Non-pigmented ciliary epithelial cell (primary cell): ENCODE measurements around the gene MANSC1.
"Not testable (repeated sequence)": the region's sequence is repeated elsewhere in the genome, so short reads cannot be mapped to it uniquely, and the experiment has no call there.

Experiments used
- DNase-seq: peaks from one replicate; pipeline ENCODE4 v3.0.0-alpha.2; 2010; ENCODE audit warnings: low read depth

Gene MANSC1

DNA sequence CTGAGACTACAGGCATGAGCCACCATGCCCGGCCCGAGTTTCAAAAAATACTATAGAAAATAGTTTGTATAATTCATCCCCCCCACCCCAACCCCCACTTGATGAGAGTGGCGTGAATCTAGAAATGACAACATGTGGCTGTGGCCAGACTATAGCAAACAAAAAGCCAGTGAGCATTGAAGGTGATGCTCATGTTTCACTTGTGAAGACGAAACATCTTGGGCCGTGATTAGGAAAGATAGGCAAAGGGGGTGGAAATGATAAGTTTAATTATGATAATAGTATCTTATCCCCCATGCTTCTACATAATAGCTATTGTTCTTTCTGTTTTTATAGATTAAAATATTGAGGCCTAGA is 15.4 kb upstream of the MANSC1 start:
- DNase-seq, result no peak

DNA sequence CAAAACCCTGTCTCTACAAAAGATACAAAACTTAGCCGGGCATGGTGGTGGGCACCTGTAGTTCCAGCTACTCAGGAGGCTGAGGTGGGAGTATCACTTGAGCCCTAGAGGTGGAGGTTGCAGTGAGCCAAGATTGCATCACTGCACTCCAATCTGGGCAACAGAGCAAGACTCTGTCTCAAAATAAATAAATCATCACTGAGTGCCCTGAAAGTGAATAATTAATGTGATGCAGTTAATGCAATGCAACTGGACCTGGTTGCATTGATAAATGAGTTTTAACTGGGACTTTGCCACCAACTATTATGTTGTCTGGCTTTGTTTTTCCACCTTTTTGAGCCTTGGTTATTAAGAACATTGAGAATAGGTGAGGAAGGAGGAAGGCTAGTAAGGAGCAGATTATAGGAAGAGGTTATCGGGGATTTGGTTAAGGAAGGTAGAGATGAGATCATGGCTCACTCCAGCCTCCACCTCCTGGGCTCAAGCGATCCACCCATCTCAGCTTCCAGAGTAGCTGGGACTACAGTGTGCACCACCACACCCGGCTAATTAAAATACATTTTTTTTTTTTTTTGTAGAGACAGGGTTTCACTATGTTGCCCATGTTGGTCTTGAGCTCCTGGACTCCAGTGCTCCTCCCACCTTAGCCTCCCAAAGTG is 14.9 kb upstream of the MANSC1 start:
- no peak for DNase-seq

DNA sequence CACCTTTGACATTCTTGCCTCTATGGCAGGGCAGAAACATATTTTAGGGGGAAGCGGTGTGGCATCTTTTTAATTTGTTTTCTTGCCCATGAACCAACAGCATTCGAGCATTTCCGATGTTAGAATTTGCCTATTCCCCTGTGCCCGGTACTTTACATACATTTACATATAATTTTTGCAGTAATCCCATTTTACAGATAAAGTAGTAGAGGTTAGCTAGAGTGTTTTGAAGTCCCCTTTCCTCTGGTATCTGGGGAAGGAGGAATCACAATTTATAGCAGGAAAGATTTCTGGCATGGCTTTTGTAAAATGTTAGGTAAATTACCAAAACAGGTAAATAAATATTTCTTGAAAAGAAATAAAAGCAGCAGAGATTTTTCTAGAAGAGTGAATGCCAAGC is 8.5 kb upstream of the MANSC1 start:
- no peak for DNase-seq

DNA sequence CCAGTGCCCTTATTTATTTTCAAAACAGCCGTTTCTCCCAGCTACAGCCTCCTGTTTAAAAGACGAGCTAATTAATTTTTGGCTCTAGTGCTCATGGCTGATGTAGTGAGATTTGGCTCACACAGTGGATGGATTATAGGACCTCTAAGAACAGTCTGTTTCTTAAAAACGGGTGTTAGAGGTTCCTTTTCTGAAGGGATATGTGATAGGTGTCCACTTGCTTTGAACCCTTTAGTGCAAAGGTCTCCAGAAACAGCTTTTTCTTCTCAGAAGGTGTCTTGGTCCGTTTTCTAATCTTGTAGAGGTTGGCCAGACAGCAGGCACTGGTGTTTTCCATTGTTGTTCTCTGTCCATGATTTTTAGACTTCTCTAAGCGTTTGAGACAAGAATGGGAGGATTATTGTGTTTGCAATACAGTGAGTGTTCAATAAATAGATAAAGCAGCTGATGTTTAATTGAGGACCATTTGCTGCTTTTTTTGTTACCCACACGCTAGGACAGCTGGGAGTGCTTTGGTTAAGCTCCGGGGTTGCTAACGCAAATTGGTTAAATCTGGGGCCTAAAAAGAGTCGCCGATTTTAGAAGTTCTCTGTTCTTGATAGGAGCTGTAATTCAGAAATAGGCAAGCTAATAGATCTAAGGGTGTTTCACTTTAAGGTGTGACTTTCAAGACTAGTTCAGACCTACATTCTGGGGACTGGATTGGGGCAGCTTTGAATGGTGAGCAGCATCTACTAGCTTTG is 7.8 kb upstream of the MANSC1 start:
- DNase-seq, result no peak

DNA sequence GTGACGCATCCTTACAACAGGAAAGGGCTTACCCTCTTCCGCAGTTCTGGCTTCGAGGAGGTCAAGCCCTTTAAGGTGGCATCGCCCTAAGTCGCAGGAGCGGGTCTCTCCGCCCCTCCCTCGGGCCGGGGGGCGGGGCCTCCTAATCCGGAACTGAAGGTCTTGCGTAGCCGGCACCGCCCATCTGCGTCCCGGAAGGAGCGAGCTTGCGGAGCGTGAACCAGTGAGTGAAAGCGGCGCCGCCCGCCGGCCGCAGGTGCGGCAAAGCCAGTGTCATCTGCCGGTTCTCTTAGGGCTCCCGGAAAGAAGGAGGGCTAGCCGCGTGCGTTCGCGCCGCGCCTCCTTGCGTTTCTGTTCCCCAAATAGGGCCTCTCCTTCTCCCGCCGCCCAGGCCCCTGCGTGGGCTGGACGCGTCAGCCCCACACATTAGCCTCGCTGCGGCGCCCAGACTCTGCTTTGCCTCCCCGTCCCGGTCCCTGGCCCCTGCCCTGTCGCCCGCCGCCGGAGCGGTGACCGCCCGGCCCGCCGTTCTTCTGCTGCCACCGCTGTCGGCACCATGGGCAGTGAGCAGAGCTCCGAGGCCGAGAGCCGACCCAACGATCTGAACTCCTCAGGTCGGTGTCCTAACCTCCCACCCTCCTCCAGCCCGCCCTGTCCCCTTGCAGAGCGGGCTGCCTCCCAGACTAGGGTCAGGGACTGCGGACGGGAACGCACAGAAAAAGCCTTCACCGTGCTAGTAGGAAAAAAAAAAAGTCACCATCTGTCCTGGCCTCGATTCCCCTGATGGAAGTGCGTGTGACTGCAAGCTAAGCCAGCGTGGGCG is 7.1 kb upstream of the MANSC1 start, which contains the start of gene BORCS5:
Gene BORCS5 (plus strand): TSS at position 183 of the 823 bp plus-strand sequence. CDS start 374 bp downstream, at position 557.
- peak; percentile 52 for DNase-seq

DNA sequence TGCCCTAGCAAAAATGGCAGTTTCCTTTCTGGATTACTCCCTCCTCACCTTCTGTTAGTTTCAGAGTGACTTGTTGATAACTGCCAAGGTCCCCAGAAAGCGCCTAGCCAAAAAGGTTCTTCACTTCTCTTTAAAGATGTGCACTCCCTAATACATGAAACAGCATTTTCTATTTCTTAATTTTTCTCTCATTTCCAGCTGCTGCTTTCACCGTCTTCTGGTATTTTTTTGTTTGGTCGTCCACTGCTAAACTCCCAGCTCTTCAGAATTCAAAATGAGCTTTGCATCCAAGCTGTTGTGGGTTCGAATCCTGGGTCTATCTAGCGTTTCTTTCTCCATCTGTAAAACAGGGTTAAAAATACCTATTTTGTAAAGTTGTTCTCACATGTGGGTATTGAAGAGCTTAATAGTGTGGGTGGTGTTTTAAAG is 6.4 kb upstream of the MANSC1 start:
- DNase-seq, result no peak

DNA sequence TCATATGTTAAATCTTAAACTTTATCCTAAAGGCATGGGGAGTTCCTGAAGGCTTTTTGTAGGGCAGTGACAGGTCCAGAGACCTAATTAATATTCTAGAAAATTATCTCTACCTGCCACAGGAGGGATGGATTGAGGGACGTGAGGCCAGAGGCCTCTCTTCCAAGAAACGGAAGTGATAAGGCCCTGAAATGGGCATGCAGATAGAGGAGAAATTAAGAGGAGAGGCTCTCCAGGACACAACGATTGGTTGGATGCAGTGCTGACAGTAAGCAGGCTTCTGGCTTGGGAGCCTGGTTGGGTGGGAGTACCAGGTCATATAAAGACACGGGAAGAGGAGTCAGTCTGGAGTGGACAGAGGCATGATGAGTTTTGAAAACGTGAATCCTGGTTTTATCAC is 3.8 kb upstream of the MANSC1 start:
- no peak for DNase-seq

DNA sequence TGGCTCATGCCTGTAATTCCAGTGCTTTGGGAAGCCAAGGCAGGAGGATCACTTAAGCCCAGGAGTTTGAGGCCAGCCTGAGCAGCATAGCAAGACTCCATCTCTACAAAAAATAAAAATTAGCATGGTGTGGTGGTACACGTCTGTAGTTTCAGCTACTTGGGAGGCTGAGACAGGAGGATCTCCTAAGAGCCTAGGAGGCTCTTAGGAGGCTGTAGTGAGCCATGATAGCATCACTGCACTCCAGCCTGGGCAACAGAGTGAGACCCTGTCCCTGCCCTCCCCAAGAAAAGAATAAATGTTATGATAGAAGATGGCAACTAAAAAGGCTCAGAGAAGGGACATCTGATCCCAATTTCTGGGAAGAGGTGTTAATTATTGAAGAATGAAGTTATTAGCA is 3.2 kb upstream of the MANSC1 start:
- DNase-seq, result no peak

DNA sequence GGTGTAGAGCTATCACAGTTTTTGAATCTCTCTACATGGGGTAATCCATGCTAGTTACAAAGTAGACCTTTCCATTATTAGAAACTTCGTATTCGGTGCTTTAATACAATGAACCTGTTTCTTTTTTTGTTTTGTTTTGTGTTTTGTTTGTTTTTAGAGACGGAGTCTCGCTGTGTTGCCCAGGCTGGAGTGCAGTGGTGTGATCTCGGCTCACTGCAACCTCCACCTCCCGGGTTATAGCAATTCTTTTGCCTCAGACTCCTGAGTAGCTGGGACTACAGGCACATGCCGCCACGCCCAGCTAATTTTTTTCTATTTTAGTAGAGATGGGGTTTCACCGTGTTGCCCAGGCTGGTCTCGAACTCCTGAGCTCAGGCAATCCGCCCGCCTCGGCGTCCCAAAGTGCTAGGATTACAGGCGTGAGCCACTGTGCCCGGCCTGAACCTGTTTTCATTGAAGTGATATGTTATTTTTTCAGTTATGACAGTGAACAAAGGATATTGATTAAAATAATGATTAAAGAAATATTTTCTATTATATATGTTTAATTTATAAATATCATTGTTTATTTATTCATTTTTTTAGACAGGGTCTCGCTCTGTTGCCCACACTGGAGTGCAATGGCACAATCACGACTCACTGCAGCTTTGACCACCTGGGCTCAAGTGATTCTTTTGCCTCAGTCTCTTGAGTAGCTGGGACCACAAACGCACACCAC is 1.6 kb upstream of the MANSC1 start:
- DNase-seq, result not testable (repeated sequence)

DNA sequence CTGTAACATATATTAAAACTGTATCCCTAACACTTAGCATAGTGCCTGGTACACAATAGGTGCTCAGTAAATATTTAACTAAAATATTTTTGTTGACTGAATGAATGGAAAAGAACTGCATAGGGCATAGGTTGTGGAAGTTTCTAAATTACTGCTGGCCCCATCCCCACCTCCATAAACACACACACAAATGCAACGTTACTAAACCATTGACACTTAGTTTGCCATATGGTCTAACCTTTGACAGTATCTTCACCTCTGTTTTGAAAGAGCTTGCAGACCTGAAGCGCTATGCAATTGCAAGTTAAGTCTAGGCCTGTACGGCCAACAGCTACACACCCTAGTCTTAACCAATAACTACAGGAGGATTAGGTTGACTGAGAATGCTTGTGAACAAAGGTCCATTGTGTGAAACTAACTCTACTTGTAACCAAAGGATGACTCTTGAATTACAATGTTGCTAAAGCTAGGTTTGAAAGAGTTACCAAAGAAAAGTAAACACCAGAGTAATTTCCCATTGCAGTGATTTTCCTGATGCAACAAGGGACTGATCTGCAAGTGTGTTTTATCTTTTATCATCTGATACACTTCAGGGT is 924 bp upstream of the MANSC1 start:
- DNase-seq, result no peak

DNA sequence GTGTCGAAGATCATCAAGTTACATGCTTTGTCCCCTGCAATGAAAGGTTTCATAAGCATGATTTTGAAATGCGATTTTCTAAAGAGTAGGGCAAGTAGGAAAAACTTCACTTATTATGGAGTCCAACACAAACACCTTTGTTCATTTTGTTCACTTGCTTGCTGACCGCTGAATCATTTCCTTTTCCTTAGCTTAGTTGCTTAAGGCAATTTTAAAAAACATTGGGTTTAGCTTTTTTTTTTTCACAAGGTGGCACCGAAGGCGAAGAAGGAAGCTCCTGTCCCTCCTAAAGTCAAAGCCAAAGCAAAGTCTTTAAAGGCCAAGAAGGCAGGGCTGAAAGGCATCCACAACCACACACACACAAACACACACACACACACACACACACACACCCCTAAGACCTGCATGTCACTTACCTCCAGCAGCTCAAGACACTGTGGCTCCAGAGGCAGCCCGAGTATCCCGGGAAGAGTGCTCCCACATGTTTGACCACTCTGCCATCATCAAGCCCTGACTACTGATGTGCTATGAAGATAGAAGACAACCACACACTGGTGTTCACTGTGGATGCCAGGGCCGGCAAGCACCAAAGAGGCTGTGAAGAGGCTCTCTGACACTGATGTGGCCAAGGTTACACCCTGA is 11.4 kb downstream of the MANSC1 start:
- no peak for DNase-seq

DNA sequence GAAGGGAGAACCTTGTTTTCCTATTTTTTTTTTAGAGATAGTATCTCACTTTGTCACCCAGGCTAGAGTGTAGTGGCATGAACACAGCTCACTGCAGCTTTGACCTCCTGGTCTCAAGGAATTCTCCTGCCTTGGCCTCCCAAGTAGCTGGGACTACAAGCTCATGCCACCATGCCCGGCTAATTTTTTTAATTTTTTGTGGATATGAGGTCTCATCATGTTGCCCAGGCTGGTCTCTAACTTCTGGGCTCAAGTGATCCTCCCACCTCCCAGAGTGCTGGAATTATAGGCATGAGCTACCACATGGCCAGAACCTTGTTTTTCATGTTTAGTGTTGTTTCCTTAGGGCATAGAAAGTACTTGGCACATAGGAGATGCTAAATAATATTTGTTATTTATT is 13.5 kb downstream of the MANSC1 start:
- DNase-seq, result no peak

DNA sequence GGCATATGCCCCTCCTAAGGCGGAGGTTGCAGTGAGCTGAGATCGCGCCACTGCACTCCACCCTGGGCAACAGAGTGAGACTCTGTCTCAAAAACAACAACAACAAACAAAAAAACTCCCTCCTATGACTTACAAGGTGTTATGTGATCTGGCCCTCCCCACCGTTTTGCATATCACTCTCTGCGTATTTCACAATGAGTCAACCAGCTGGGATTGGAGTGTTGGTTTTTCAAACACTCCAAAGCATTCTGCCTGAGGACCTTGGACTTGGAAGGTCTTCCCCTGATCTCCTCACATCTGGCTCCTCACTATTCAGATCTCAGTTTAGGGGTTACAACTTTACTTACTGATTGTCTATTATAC is 14.0 kb downstream of the MANSC1 start:
- no peak for DNase-seq

DNA sequence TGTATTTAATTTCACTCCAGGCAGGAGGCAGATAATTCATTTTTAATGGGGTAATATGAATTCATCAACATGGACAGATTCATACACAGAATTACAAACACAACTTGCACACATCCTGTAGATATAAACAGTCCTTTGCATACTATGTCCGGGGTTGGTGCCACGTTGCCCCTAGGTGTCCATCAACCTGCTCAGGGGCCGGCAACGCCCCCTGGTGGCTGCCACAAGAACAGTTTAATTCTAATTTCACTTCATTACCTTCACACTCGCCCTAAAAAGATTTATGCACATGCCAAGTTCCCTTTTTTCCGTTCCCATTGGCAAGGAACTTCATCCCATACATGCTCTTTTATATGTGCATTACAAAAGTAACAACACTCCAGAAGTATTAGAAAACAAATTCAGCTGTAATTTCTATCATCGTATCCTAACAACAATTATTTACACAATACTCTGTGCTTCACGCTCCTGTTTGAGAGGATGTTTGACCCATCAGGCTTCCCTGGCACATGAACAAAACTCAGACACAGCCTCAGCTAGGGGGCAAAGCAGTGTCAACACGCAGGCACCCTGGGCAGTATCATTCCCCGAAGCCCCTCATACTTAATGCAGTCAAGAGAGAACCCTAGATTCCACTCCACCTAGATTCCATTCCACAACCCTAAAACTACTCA is 15.5 kb downstream of the MANSC1 start:
- DNase-seq, result no peak

DNA sequence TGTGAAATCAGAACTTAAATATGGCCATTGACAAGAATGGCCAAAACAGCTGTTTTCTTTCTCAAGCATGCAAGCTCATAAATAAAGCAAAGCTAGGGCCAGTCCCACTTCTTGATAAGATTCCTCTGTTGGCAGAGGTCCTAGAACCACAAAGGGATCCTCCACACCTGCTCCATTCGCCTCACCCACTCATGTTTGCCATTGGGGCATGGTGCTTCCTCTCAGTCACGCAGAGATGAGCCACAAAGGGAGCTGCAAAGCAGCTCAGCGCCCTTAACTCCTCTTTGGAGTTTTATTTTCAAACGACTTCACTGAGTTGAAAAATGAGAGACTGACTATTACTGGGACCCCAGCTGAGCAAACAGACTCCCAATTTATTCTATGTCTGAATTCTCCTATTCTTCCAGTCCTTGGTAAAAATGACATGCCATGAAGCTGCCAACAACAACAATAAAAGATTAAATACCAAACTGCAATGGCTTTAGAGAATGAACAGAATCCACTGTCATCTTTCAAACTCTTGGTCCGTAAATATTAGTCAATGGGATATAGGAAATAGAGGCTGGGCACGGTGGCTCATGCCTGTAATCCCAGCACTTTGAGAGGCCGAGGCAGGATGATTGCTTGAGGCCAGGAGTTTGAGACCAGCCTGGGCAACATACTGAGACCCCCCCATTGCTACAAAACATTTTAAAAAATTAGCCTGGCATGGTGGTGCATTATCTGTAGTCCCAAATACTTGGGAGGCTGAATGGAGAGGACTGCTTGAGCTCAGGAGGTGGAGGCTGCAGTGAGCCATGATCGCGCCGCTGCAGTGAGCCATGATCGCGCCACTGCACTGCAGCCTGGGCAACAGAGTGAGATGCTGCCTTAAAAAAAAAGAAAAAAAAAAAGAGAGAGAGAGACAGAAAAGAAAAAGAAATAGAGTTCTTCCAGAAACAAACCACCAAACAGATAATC is 16.4 kb downstream of the MANSC1 start:
- peak; percentile 55 for DNase-seq

DNA sequence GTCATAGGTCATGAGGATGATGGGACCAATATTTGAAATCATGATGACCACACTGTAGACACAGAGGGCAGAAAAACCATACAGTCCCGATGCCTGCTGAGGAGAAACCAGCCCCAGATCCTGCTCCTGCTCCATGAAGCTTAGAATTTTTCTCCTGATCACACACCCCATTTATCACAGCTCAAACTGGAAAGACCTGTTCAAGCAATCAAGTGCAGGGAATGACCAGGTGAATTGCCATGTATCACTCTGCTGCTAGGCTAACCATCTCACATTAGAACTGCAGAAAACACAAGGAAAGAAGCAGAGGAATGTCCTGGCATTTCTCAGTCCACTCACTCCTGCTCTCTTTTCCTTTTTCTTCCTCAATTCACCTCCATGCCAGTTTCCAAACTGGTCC is 18.1 kb downstream of the MANSC1 start:
- no peak for DNase-seq

DNA sequence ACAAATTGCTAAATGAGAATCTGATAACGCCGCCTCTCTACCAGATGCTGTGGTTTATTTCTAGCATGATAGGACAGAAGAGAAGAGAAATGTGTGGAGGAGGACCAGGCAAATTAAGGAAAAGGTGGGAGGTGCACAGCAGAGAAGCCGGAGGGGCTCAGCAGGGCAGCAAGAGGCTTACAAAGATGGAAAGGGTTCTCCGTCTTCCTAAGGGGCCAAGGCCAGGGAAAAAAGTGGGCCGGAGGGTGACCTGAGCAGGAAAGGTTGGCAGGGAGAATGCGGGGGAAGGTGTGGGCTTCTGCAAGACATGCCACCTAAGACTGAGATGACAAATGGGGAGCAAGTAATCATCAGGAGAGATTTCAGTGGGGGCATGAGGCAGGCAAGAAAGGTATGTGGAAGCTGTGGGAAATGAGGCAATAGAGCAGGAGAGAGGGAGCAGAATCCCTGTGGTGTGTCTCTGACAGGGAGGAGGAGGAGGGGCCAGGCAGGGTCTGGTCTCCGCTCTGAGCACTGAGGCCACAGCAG is 18.7 kb downstream of the MANSC1 start:
- no peak for DNase-seq

DNA sequence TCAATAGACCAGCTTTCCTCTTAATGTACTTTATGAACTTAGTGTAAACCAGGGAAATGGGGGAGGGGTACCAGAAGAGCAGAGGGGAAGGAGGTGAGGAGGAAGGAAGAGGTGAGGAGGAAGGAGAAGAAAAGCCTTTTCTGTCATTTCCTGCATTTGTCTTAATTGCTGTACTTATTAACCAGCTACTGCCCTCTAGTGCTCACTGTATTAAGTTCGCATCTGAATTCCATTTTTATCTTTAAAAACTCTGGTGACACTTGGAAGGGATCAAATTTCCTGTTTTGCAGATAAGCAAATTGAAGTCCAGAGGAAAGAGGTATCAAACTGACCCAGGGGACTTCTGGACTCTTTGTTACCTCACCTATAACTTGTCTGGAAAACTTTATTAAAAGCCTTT is 22.2 kb downstream of the MANSC1 start:
- peak; percentile 23 for DNase-seq

DNA sequence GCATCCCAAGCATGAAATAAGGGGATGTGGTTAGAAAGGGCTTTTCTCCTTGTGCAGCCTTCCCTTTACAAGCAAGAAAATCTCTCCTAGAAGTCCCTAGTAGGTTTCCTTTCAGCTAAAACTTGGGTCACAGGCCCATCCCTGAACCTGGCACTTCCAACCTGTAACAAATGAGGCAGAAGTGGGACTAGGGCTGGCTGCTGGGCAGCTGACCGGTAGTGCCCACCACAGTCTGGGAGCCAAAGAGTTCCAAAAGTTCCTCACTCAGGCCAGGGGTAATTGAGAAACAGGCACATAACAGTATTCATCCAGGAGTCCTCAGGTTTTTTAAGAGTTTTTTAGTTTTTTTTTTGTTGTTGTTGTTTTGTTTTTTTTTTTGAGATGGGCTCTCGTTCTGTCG is 23.8 kb downstream of the MANSC1 start:
- no peak for DNase-seq
